HG03097 (cell line): ENCODE measurements around the gene GABBR2.
A peak's percentile ranks its signal among the peaks of the same experiment; 100 is the strongest.

ENCODE experiments used
- ATAC-seq: cut with Tn5 transposase; IDR thresholded peaks from one replicate; pipeline ENCODE4 v1.9.1; 2021; ENCODE audit not compliant: unreplicated experiment, low FRiP score

The GABBR2 gene

GRCh38 chr9:98255061-98255577 lies 453.6 kb downstream of the GABBR2 start:
- peak; percentile 5 for ATAC-seq

GRCh38 chr9:98254228-98255060 lies 454.3 kb downstream of the GABBR2 start:
- ATAC-seq = no peak

DNA sequence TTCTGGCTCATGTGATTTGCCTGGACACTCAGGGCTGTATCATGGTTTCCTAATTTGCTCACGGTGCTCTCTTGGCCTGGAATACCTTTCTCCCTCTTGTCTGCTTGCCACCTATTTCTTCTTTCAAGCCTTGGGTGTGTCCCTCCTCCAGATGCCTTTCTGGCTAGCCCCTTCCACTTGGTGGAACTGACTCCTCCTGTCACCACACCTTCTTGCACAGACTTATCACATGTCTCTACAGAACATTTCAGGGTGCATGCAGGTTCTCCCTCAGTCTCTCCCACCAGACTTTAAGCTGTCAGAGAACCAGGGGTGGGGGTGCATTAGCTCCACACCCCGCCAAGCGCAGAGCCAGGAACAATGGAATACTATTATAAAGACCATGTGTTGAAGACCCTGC lies 455.2 kb downstream of the GABBR2 start:
- ATAC-seq = no peak

GRCh38 chr9:98251551-98251950 lies 457.2 kb downstream of the GABBR2 start:
- no peak for ATAC-seq

DNA sequence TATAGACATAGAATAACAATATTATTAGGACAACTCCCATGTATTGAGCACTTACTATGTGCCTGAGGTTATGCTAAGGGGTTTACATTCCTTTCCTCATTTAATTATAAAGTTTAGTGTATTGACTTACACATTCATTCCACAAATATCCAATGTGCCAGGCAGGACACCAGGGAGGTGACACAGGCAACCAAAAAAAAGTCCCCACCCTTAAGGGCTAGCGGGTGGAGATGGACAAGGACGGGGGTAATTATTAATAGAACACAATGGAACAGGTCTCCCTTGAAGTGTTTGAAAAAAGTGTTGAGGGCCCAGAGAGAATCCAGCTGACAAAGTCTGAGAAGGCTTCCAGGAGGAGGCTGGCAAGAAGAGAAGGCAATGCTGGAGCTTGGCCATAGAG lies 459.0 kb downstream of the GABBR2 start:
- no peak for ATAC-seq

GRCh38 chr9:98248737-98249474 lies 459.8 kb downstream of the GABBR2 start:
- no peak for ATAC-seq

GRCh38 chr9:98247831-98248657 lies 460.7 kb downstream of the GABBR2 start:
- ATAC-seq = no peak

DNA sequence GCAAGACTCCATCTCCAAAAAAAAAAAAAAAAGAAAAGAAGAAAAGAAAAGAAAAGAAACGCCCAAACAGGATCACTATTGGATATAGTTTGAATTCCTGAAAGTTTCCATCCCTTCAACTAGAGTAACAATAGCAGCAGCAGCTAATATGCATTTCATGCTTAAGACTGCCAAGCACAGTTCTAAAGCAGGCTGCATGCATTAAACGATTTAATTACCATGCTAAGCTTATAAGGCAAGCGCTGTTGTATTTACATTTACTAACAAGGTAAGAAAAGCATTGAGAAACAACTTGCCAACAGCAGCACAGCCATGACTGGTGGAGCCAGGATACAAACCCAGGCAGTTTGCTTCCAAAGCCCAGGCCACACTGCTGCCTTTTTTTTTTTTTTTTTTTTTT lies 466.3 kb downstream of the GABBR2 start:
- ATAC-seq = no peak

DNA sequence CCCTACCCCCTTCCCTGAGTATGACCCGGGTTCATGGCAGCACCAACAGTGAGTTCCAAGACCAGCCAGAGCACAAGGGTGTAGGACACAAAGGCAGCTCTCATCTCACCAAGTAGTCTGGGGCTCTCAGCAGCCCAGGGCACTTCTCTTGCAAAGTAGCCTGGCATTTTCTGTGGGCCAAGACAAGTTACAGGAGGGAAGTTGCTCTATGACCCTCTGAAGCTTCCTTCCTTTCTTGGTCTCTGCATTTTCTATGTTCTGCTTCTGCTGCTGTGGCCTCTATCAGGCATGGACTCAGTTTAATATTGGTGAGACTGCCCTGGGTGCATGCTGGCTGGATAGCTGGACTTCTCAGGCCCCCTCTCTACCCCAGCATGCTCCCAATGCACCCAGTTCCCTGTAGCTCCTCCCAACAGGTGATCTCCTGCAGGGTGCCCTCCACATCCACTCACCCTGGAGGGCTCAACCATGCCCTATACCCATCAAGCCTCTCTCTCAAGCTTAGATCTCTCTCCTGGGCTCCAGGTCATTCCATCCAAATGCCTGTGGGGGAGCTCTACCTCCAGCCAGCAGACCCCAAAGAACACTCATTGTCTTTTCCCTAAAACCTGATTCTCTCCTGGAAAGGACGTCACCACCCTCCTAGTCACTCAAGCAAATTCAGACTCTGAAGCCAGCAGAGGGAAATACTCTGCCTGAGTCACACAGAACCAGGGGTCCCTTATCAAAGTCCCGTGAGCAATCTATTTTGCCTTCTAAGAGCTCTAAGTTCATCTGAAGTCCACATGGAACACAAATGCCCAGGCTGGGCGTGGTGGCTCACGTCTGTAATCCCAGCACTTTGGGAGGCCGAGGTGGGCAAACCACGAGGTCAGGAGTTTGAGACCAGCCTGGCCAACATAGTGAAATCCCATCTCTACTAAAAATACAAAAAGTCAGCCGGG lies 467.1 kb downstream of the GABBR2 start:
- ATAC-seq = no peak

DNA sequence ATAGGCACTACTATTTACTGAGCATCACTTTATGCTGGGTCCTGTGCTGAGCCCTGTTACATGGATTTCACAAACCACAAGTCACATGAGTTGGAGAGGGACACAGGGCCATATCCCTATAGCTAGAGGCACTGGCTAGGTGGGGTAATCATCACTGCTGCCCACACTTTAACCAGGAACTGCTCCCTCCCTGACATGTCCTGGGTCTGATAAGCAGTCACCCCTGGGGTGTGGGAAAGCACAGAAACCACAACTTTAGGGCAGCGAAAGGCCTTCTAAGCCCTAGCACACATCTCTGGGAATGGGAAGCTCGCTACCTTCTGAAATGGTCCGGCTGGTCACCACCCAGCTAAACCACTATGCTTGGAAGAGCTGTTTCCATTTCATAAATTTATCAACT lies 468.3 kb downstream of the GABBR2 start:
- ATAC-seq = no peak
